Measurements from ENCODE around the gene MYCBPAP.

DNA sequence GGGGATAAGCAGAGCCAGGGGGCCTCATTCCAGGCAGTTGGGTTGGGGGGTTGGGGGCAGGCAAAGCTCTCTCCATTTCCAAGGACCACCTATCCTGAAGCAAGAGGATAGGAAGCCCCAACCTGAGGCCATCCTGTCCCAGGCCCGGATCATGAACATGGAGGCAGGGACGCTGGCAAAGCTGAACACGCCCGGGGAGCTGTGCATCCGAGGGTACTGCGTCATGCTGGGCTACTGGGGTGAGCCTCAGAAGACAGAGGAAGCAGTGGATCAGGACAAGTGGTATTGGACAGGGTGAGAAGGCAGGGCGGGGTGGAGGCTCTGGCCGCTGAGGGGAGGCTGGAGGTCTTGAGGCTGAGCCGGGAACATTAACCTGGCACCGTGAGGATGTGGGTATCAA is 36.0 kb upstream of the MYCBPAP start:
- no peak for TF ChIP-seq FOS (IDR thresholded peaks at IDR 0.05; ENCODE audit: borderline replicate concordance, insufficient read depth, low read length)
- TF ChIP-seq, protein P1, sequence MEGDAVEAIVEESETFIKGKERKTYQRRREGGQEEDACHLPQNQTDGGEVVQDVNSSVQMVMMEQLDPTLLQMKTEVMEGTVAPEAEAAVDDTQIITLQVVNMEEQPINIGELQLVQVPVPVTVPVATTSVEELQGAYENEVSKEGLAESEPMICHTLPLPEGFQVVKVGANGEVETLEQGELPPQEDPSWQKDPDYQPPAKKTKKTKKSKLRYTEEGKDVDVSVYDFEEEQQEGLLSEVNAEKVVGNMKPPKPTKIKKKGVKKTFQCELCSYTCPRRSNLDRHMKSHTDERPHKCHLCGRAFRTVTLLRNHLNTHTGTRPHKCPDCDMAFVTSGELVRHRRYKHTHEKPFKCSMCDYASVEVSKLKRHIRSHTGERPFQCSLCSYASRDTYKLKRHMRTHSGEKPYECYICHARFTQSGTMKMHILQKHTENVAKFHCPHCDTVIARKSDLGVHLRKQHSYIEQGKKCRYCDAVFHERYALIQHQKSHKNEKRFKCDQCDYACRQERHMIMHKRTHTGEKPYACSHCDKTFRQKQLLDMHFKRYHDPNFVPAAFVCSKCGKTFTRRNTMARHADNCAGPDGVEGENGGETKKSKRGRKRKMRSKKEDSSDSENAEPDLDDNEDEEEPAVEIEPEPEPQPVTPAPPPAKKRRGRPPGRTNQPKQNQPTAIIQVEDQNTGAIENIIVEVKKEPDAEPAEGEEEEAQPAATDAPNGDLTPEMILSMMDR (IDR thresholded peaks at IDR 0.05; ENCODE audit: extremely low read depth in 1 of 2, insufficient read depth in 1 of 2, low read depth in 1 of 2, low read length in 2 of 2) = no peak
- TF ChIP-seq POLR2A (IDR thresholded peaks at IDR 0.05; ENCODE audit: low read depth, low read length) = no peak
- TF ChIP-seq EZH2 (IDR thresholded peaks at IDR 0.05; ENCODE audit: borderline replicate concordance, low read depth, low read length, severe bottlenecking) = no peak
- no peak for TF ChIP-seq POLR2AphosphoS5 (IDR thresholded peaks at IDR 0.05; ENCODE audit: insufficient read depth, low read depth, low read length)
- TF ChIP-seq, protein P2, sequence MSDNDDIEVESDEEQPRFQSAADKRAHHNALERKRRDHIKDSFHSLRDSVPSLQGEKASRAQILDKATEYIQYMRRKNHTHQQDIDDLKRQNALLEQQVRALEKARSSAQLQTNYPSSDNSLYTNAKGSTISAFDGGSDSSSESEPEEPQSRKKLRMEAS (IDR thresholded peaks at IDR 0.05; ENCODE audit: insufficient read depth, insufficient read length) = no peak
- no peak for TF ChIP-seq JUN (IDR thresholded peaks at IDR 0.05; ENCODE audit: borderline replicate concordance, insufficient read depth, insufficient read length, low read depth)
- no peak for TF ChIP-seq MYC (IDR thresholded peaks at IDR 0.05; ENCODE audit: low read depth, low read length)

Data from endothelial cell of umbilical vein (primary cell).